GM13977 (cell line): ENCODE data around the gene C20orf202.

Experiments used
- DNase-seq: peaks from one replicate; pipeline ENCODE4 v3.0.0; 2012; ENCODE audit warnings: low spot score
- in situ Hi-C: fragments of 300-500 bp; cut with MboI; formaldehyde crosslinking; loops from one replicate; pipeline ENCODE4 v1.12.0; 2022; ENCODE audit warnings: low sequenced_read_pairs, low pct_unique_long_range_greater_than_20kb, mixed read lengths, inconsistent platforms; ENCODE audit not compliant: unreplicated experiment
- TF ChIP-seq, protein P1 (sequence below): IDR thresholded peaks from 2 replicates; pipeline ENCODE4 v1.5.1; 2012; ENCODE audit warnings: mild to moderate bottlenecking, control low read depth; ENCODE audit not compliant: insufficient read depth; ENCODE audit errors: extremely low read depth, missing control alignments

Gene C20orf202

DNA sequence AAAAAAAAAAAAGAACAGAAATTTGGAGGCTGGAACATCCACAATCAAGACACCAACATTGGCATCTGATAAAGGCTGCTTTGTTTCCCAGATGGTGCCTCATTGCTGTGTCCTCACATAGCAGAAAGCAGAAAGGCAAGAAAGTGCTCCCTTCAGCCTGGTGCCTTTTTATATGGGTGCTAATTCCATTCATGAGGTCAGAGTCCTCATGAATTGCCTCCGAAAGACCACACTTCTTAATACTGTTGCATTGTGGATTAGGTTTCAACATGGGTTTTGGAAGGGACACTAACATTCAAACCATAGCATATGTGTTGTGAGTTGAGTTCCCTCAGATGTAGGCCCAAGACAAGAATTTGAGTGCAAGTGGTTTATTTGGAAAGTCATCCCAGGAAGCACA is 8.0 kb upstream of the C20orf202 start:
- no peak for DNase-seq
- in situ Hi-C loops: no loop called here

GRCh38 chr20:1196634-1197033 is 6.6 kb upstream of the C20orf202 start:
- in situ Hi-C loops: no loop called here
- TF ChIP-seq, protein P1, sequence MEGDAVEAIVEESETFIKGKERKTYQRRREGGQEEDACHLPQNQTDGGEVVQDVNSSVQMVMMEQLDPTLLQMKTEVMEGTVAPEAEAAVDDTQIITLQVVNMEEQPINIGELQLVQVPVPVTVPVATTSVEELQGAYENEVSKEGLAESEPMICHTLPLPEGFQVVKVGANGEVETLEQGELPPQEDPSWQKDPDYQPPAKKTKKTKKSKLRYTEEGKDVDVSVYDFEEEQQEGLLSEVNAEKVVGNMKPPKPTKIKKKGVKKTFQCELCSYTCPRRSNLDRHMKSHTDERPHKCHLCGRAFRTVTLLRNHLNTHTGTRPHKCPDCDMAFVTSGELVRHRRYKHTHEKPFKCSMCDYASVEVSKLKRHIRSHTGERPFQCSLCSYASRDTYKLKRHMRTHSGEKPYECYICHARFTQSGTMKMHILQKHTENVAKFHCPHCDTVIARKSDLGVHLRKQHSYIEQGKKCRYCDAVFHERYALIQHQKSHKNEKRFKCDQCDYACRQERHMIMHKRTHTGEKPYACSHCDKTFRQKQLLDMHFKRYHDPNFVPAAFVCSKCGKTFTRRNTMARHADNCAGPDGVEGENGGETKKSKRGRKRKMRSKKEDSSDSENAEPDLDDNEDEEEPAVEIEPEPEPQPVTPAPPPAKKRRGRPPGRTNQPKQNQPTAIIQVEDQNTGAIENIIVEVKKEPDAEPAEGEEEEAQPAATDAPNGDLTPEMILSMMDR: no peak
- DNase-seq: no peak

More for the DNA sequence above, 8.0 kb upstream of the C20orf202 start:
- TF ChIP-seq, protein P1: no peak

GRCh38 chr20:1197801-1198200 is 5.5 kb upstream of the C20orf202 start:
- in situ Hi-C loops: no loop called here
- TF ChIP-seq, protein P1: no peak
- no peak for DNase-seq

GRCh38 chr20:1198751-1199150 is 4.5 kb upstream of the C20orf202 start:
- DNase-seq: no peak
- TF ChIP-seq, protein P1: no peak
- in situ Hi-C loops: no loop called here

DNA sequence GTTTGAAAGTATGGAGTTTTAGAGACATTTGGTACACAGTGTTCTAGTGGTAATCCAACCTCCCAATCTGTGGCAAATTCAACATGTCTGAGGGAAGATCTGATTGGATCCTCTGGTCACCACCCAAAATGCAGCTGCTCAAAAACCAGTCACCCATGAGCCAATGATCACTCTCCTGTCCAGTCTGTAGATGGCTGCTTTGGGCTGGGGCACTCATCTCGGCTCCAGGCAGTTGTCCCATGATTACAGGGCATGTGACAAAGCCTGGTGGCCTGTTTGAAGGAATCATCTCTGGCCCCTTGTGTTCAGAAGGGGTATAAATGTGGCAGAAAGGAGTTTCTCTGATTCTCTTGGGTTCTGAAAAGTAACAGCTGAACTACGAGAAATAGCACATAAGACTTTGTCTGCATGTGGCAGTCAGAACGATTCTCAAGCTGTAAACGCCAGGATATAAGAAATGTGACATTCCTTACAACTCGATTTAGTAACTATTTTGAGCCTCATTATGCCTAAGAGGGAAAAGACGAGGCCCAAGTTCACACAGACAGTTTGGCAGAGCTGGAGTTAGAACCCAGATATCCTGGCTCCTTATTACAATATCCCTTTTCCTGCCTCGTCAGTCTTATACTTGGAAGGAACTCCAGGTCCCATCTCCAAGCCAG is 3.9 kb upstream of the C20orf202 start:
- in situ Hi-C loops: no loop called here
- TF ChIP-seq, protein P1: no peak
- no peak for DNase-seq

DNA sequence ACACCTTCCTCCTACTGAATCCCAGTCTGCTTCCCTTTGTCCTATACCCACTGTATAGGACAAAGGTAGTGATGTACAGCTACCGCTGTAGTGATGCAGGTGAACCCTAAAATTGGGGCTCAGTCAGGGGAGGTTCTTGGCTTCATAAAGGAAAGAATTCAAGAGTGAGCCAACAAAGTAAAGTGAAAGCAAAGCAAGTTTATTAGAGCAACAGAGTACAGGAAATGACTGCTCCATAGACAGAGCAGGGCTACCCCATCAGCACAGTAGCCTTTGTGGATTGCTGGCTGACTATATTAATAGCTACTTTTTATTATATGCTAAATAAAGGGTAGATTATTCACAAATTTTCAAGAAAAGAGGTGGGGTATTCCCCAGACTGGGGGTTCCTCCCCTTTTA is 3.3 kb upstream of the C20orf202 start:
- TF ChIP-seq, protein P1: no peak
- in situ Hi-C loops: loop anchor here (25.0 kb wide), 1 partner anchor 388 kb away; no protein-coding TSS in a partner anchor
- DNase-seq: no peak
